Erythroblast (primary cell): Measurements from ENCODE around the gene RFX3.

Source experiments
- GATA1 ChIP-seq: IDR thresholded peaks from 2 replicates; pipeline ENCODE4 v1.6.1; 2011; ENCODE audit warnings: low read depth, mild to moderate bottlenecking, control low read depth, low read length, moderate library complexity
- POLR2A ChIP-seq: IDR thresholded peaks from 2 replicates; pipeline ENCODE4 v1.6.1; 2011; ENCODE audit warnings: mild to moderate bottlenecking, low read length

GRCh38 chr9:3507395-3508077 is 18.3 kb downstream of the RFX3 start:
- no peak for TF ChIP-seq POLR2A
- TF ChIP-seq GATA1: no peak
